Measurements from ENCODE around the gene SEC22C.

DNA sequence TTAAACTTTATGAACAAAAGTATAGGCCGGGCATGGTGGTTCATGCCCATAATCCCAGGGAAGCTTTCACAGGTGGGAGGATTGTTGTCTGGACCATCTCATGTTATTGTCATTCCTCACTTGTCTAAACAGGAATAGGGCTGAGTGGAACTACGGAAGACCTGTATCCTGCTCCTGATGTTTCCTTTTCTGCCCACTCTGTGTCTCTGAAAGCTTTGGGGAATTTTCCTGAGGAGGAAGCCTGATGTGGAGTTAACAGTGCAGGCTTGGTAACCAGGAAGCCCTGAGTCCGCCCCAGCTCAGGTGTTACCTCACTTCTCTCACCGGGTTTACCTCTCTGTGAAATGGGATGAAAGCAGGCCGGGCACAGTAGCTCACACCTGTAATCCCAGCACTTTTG, 6.9 kb upstream of the SEC22C start:
- TF ChIP-seq, protein P1, sequence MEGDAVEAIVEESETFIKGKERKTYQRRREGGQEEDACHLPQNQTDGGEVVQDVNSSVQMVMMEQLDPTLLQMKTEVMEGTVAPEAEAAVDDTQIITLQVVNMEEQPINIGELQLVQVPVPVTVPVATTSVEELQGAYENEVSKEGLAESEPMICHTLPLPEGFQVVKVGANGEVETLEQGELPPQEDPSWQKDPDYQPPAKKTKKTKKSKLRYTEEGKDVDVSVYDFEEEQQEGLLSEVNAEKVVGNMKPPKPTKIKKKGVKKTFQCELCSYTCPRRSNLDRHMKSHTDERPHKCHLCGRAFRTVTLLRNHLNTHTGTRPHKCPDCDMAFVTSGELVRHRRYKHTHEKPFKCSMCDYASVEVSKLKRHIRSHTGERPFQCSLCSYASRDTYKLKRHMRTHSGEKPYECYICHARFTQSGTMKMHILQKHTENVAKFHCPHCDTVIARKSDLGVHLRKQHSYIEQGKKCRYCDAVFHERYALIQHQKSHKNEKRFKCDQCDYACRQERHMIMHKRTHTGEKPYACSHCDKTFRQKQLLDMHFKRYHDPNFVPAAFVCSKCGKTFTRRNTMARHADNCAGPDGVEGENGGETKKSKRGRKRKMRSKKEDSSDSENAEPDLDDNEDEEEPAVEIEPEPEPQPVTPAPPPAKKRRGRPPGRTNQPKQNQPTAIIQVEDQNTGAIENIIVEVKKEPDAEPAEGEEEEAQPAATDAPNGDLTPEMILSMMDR (IDR thresholded peaks at IDR 0.05), result no peak
- TF ChIP-seq POLR2AphosphoS5 (IDR thresholded peaks at IDR 0.05), result no peak

Measured in suprapubic skin (tissue), 3 donors.